Stimulated activated effector memory CD8-positive, alpha-beta T cell treated with anti-CD3 and anti-CD28 coated beads, Interleukin-12 subunit alpha, Interleukin-12 subunit beta, amount 100 ng/mL, for 72 hours (primary cell): ENCODE results near the gene WDR90.
A peak's percentile ranks its signal among the peaks of the same experiment; 100 is the strongest.
"Not testable (repeated sequence)": the region's sequence is repeated elsewhere in the genome, so short reads cannot be mapped to it uniquely, and the experiment has no call there.

Experiments
- ATAC-seq: fragments of 150-1000 bp; cut with Tn5 transposase; 2 replicates; pipeline ENCODE4 v1.10.0; 2021
- DNase-seq, 2 donors: peaks; one replicate each; pipeline ENCODE4 v3.0.0; 2021 to 2022; ENCODE audit warnings: low spot score in 2 of 2
- H3K27ac Mint-ChIP-seq: one replicate; pipeline ENCODE4 v1.8.0; 2022; ENCODE audit warnings: mild to moderate bottlenecking, mixed read lengths
- H3K36me3 Mint-ChIP-seq: one replicate; pipeline ENCODE4 v1.8.0; 2022; ENCODE audit warnings: mild to moderate bottlenecking, mixed read lengths
- H3K4me1 Mint-ChIP-seq: one replicate; pipeline ENCODE4 v1.8.0; 2022; ENCODE audit warnings: mixed read lengths
- H3K4me3 Mint-ChIP-seq: one replicate; pipeline ENCODE4 v1.8.0; 2022; ENCODE audit warnings: mild to moderate bottlenecking, mixed read lengths
- H3K9me3 Mint-ChIP-seq: one replicate; pipeline ENCODE4 v1.8.0; 2022; ENCODE audit warnings: mixed read lengths

The WDR90 gene

DNA sequence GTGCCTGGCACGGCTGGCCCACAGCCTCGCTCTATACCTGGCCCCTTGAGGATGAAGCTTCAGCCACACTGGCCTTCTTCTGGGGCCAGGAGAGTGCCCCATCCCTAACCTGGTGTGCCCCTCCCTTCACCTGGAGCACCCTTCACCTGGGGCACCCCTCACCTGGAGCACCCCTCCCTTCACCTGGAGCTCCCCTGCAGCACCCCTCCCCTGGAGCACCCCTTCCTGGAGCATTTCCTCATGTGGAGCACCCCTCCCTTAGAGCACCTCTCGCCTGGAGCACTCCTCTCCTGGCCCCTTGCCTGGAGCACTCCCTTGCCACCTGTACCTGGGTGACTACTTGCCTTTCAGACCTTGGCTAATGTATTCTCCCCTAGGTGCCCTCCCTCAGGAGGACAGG, 58.9 kb downstream of the WDR90 start:
- DNase-seq: no peak
- no peak overlapping the region for H3K4me3 Mint-ChIP-seq
- ATAC-seq: no peak
- H3K9me3 Mint-ChIP-seq: no peaks in the 10 kb centered on the region
- H3K36me3 Mint-ChIP-seq: no peaks in the 10 kb centered on the region
- no peak overlapping the region for H3K27ac Mint-ChIP-seq
- H3K4me1 Mint-ChIP-seq: peaks cover 5% of the 10 kb centered on the region

DNA sequence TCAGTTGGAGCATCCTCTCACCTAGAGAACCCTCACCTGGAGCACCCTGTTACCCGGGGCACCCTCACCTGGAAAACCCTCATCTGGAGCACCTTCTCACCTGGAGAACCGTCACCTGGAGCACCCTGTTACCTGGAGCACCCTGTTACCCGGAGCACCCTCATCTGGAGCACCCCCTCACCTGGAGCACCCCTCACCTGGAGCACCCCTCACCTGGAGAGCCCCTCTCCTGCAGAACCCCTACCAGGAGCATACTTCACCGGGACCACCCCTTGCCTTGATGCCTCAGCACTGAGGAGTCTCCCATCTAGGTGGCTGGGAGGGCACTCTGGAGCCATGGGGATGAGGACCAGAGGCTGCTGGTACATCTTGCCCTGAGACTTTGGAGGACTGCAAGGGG, 59.8 kb downstream of the WDR90 start:
- no peak for ATAC-seq
- peaks cover 5% of the 10 kb centered on the region for H3K4me1 Mint-ChIP-seq
- H3K36me3 Mint-ChIP-seq: no peaks in the 10 kb centered on the region
- H3K27ac Mint-ChIP-seq: no peak overlapping the region
- no peak for DNase-seq
- H3K9me3 Mint-ChIP-seq: no peaks in the 10 kb centered on the region
- no peak overlapping the region for H3K4me3 Mint-ChIP-seq

DNA sequence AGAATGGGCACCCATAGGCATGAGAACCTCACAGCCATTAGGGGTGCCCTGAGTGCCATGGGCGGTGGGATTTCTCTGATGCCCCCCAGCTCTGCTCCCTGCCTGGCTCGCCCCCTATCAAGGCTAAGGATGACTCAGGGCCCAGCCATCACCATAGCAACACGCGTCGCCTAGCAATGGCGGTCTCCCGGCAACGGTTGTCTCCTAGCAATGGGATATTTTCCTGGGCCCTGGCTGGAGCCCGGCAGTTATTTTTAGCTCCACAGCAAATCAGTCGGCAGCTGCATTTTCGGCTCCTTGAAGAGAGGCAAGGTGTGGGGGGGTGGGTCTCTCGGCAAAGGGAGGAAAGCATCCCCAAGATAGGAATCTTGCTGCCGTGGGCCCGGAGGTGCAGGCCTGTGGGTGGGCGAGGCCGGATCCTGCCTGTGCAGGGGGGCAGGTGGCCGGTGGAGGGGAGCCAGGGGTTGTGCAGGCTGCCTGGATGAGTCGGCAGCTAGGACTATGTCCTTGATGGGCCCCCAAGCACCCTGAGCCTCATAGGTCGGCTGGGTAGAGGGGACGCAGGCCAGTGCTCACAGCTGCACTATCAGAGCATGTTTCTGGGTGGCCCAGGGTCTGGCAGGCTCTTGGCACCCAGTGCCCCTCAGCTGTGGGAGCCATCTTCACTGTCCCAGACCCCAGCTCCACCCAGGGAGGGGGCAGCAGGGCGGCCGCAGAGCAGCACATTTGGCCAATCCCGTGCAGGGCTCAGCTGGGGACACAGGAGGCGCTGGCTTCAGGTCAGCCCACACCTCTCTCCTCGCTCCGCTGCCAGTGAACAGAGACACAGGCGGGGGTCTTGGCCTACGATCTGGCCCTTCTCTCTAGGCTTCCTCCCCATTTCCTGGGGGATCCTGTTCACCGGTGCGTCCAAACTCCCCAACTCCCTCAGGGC, 60.7 kb downstream of the WDR90 start:
- H3K4me3 Mint-ChIP-seq: no peak overlapping the region
- ATAC-seq (no peak), DNase-seq (no peak)
- H3K9me3 Mint-ChIP-seq: no peaks in the 10 kb centered on the region
- H3K27ac Mint-ChIP-seq: no peak overlapping the region
- no peaks in the 10 kb centered on the region for H3K36me3 Mint-ChIP-seq
- H3K4me1 Mint-ChIP-seq: peaks cover 5% of the 10 kb centered on the region

DNA sequence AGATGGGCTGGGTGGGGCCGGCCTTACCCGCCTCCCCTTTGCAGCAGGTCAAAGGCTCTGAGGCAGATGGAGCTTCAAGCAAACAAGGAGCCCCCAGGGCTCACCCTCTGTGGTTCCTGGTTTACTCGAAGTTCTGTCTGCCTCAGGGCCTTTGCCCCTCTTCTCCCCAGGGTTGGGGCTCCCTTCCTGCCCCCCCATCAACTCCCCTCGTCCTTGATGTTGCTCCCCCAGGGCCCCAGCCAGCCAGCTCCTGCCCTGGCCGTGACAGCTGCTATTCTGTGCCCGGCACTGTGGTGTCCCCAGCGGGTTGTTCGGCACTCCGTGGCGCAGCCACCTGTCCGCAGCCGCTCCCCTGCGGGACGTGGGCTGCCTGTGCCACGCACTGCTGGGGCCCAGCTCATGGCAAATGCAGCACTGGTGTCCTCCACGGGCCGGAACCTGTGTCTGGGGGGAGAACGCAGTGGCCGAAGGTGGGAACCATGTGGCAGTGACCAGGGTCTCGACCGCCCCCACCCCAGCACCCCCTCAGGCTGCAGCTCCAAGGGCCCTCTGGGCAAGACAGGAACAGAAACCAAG, 61.4 kb downstream of the WDR90 start:
- DNase-seq: no peak
- H3K4me1 Mint-ChIP-seq: peaks cover 5% of the 10 kb centered on the region
- H3K27ac Mint-ChIP-seq: no peak overlapping the region
- H3K36me3 Mint-ChIP-seq: no peaks in the 10 kb centered on the region
- H3K4me3 Mint-ChIP-seq: no peak overlapping the region
- no peaks in the 10 kb centered on the region for H3K9me3 Mint-ChIP-seq
- no peak for ATAC-seq

DNA sequence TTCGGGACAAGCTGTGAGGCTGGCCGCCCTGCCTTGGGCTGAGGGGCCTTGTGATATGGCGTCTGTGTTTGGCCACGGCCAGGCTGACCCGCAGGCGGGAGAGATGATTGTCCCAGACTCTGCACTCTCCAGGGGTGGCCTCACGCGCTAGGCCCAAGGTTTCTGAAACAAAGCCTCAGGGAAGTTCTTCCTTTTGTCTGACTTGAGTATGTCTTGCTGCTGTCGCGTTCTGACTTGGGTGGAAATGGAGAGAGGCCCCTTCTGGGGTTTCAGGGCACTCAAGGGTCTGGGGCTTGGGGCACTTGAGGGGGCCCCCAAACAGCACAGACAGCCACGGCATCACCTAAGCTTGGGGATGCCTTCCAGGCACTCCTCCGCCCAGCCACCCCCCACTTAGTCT, 61.9 kb downstream of the WDR90 start:
- H3K4me3 Mint-ChIP-seq: no peak overlapping the region
- DNase-seq: no peak
- peaks cover 6% of the 10 kb centered on the region for H3K4me1 Mint-ChIP-seq
- no peaks in the 10 kb centered on the region for H3K36me3 Mint-ChIP-seq
- no peak for ATAC-seq
- H3K9me3 Mint-ChIP-seq: no peaks in the 10 kb centered on the region
- no peak overlapping the region for H3K27ac Mint-ChIP-seq

DNA sequence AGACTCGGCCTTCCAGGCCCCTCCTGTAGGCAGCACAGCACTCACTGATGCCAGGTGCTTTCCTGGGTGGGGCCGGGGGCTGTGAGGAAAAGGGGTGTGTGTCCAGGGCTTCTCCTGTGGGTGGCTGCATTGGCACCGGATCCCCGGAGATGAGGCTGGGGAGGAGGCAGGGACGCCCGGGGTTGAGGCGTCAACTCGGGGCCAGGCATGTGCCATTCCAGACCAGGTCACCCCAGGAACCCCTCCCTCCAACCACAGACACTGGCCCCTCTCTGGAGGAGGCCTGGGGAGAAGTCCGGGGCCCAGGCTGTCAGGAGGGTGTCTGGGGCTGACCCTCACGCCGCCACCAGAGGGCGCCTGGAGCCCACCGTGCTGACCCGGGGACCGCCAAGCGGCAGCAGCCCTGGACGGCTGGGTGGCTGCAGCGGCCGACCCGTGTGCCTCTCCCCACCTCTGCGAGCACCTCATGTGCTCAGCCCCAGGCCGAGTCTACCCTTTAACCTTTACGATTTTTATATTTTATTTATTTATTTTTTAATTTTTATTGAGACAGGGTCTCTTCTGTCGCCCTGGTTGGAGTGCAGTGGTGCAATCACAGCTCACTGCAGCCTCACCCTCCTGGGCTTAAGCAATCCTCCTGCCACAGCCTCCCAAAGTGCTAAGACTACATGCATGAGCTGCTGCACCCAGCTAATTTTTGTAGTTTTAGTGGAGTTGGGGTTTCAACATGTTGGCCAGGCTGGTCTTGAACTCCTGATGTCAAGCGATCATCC, 62.6 kb downstream of the WDR90 start:
- H3K9me3 Mint-ChIP-seq: no peaks in the 10 kb centered on the region
- ATAC-seq (peak; percentile 70), DNase-seq (peak; percentile 89 to 91)
- peaks cover 11% of the 10 kb centered on the region for H3K4me1 Mint-ChIP-seq
- no peak overlapping the region for H3K27ac Mint-ChIP-seq
- H3K36me3 Mint-ChIP-seq: peaks cover 4% of the 10 kb centered on the region
- no peak overlapping the region for H3K4me3 Mint-ChIP-seq

DNA sequence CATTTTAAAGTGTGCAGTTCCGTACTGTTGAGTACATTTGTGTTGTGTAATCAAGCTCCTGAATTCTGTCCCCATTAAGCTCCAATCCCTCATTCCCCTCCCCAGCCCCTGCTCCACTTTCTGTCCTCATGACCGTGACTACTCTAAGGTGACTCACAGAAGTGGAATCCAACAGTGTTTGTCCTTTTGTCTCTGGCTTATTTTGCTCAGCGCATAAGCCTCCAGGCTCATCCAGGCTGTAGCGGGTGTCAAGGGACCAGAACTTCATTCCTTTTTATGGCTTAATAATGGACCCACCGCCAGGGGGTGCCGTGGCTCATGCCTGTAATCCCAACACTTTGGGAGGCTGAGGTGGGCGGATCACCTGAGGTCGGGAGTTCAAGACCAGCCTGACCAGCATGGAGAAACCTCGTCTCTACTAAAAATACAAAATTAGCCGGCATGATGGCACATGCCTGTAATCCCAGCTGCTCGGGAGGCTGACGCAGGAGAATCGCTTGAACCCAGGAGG, 63.6 kb downstream of the WDR90 start:
- H3K9me3 Mint-ChIP-seq, H3K27ac Mint-ChIP-seq, H3K36me3 Mint-ChIP-seq, H3K4me3 Mint-ChIP-seq, ATAC-seq: not testable (repeated sequence)
- peaks cover 11% of the 10 kb centered on the region for H3K4me1 Mint-ChIP-seq
- peak; percentile 43 to 79 for DNase-seq

DNA sequence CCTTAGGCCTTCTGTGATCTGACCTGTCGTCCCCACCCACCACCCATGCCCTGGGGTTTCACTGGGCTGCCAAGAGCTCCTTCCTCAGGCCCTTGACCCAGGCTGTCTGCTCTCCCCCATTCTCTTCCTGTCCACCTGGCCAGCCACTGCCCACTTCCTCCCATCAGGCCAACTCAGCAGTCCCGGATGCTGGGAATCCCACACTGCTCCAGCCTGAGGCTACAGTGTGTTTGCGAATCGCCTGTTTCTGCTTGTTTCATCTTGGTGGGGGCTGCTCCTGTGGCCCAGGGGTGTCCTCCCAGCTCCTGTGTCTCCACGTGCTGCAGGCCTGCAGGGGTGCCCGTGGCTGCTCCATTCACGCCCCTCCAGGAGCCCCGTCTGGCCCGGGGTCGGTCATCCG, 64.9 kb downstream of the WDR90 start:
- ATAC-seq (no peak), DNase-seq (no peak)
- Mint-ChIP-seq H3K9me3 (no peaks in the 10 kb centered on the region), H3K27ac (no peak overlapping the region), H3K36me3 (peaks cover 5% of the 10 kb centered on the region), H3K4me1 (peaks cover 13% of the 10 kb centered on the region), H3K4me3 (peak overlapping the region; percentile 22)

DNA sequence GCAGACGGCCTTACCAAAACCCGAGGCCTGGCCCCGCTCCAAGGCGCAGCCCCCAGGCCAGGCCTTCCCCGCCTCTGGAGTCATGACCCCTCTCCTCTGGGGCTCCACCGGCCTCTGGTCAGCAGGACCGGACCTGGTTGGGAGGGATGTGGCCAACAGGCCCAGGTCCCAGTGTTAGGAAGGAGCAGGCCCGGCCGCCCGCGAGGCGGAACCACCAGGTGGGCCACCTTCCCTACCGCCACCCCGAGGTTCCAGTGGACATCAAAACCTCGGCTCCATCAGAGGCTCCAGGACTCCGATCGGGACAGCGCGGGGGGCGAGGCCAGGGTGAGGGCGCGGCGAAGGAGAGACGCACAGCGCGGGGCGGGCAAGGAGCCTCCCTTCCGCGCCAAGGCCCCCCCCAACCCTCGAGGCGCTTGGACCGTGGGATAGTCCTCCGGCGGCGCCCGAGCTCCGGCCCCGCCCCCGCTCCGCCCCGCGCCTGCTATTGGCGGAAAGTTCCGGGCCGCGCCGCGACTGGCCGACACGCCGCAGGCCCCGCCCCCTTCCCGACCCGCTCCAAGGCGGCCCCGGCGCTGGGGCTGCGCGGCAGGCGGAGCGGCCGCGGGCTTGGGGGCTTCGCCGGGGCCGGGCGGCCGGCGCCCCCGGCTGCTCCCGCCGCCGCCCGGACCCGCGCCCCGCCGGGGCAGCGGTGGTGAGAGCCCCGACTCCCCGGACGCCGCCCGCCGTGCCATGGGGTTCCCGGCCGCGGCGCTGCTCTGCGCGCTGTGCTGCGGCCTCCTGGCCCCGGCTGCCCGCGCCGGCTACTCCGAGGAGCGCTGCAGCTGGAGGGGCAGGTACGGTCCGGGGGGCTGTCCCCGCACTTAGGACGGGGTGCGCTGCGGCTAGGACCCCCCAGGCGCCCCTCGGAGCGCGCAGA, 65.7 kb downstream of the WDR90 start, which contains the start of gene METRN:
Gene METRN, plus strand, starts transcription at position 561 of the 919 bp plus-strand sequence. Its CDS starts 172 bp downstream, at position 733.
- Mint-ChIP-seq H3K4me1 (peaks cover 20% of the 10 kb centered on the region), H3K9me3 (no peaks in the 10 kb centered on the region), H3K4me3 (peak within 1 kb of the TSS; percentile 61), H3K36me3 (peaks cover 7% of the 10 kb centered on the region), H3K27ac (no peak within 1 kb of the TSS)
- ATAC-seq (peak; percentile 86), DNase-seq (peak; percentile 90 to 94)

DNA sequence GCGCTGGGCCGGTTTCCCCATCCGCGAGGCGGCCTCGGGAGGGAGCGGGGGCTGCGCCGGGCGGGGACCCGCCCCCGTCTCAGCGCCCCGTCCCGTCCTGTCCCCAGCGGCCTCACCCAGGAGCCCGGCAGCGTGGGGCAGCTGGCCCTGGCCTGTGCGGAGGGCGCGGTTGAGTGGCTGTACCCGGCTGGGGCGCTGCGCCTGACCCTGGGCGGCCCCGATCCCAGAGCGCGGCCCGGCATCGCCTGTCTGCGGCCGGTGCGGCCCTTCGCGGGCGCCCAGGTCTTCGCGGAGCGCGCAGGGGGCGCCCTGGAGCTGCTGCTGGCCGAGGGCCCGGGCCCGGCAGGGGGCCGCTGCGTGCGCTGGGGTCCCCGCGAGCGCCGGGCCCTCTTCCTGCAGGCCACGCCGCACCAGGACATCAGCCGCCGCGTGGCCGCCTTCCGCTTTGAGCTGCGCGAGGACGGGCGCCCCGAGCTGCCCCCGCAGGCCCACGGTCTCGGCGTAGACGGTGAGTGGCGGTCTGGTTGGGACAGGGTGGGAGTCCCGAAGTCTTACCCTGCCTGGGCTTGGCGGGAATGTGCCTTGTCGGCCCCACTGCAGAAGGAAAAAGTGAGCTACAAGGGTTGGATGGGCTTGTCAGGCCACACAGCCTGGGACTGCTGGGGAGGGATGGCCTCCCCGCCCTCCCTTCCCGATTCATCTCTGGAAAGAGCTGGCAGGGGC, 66.5 kb downstream of the WDR90 start:
- Mint-ChIP-seq H3K36me3 (peaks cover 15% of the 10 kb centered on the region), H3K27ac (no peak overlapping the region), H3K9me3 (no peaks in the 10 kb centered on the region), H3K4me3 (peak overlapping the region; percentile 61), H3K4me1 (peaks cover 27% of the 10 kb centered on the region)
- DNase-seq: peak in 1 of 2 donors; percentile 79
- peak; percentile 24 for ATAC-seq

DNA sequence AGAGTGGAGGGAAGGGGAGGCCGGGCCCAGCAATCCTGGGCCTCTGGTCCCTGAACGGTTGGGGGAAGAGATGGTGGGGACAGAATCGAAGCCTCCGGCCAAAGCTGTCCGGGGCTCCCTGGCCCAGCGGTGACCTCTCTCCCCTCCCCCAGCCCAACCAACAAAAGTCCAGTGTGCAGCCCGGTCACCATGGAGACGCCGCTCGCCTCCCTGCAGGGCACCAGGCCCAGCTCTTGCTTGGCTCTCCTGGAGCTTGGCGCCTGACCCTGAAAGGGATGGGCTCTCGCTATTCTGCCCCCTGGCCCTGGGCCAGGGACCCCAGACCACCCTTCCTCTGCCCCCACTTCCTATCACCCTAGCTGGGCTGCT, 67.0 kb downstream of the WDR90 start:
- Mint-ChIP-seq H3K4me3 (peak overlapping the region; percentile 61), H3K4me1 (peaks cover 27% of the 10 kb centered on the region), H3K36me3 (peaks cover 15% of the 10 kb centered on the region), H3K27ac (no peak overlapping the region), H3K9me3 (no peaks in the 10 kb centered on the region)
- DNase-seq: no peak
- ATAC-seq: no peak

DNA sequence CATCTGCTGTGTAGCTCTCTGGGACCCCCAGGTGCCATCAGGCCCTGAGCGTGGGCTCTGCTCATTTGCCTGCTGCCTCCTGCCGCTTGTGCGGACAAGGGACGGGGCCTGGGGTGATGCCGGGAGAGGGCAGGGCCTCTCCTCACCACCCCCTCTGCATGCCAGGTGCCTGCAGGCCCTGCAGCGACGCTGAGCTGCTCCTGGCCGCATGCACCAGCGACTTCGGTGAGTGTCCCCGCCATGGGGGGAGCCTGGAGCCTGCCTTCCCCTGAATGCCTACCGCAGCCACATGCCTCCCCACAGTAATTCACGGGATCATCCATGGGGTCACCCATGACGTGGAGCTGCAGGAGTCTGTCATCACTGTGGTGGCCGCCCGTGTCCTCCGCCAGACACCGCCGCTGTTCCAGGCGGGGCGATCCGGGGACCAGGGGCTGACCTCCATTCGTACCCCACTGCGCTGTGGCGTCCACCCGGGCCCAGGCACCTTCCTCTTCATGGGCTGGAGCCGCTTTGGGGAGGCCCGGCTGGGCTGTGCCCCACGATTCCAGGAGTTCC, 67.7 kb downstream of the WDR90 start:
- DNase-seq (no peak), ATAC-seq (no peak)
- Mint-ChIP-seq H3K4me1 (peaks cover 29% of the 10 kb centered on the region), H3K9me3 (no peaks in the 10 kb centered on the region), H3K4me3 (peak overlapping the region; percentile 61), H3K36me3 (peaks cover 15% of the 10 kb centered on the region), H3K27ac (no peak overlapping the region)
